ENCODE data around the gene CYB561D1. TPM values are rescaled to one million over a fixed set of nuclear protein-coding genes. Genes with fewer than 3 reads are reported as not detected.
"Not testable (repeated sequence)": the region's sequence is repeated elsewhere in the genome, so short reads cannot be mapped to it uniquely, and the experiment has no call there.

CYB561D1 gene
- polyA plus RNA-seq, 1 donor, result 7.2 TPM

DNA sequence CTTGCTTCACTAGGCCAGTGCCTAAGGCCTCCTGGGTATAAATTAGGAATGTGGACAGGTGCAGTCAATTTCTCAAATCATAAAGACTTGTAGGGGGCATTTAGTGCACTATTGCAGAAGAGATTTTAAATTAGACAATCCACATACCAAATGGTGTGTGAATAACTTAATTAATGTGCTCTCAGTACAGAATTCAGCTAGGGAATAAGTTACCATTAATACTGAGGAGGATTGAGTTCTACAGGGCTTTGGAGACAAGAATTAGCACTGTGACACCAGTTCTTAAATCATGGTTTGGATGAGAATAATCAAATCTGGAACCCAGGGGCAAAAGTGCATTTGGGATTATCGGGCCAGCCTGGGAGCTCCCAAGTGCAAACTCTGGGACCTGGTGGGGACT lies 25.8 kb upstream of the CYB561D1 start:
- no peak overlapping the region for H3K4me3 ChIP-seq (ENCODE audit: low read length)
- H3K27ac ChIP-seq (ENCODE audit: low read length), result no peak overlapping the region
- no peaks in the 10 kb centered on the region for H3K36me3 ChIP-seq (ENCODE audit: control insufficient read depth, insufficient read depth, low read length)
- no CpG with 5 or more reads among the region's 1 CpG for WGBS (ENCODE audit: insufficient coverage, low lambda C conversion rate)
- no peak for DNase-seq
- peaks cover 4% of the 10 kb centered on the region for H3K4me1 ChIP-seq (ENCODE audit: control insufficient read depth, insufficient read depth, low read length)
- H3K9me3 ChIP-seq (ENCODE audit: control insufficient read depth, low read depth, low read length), result peaks cover 5% of the 10 kb centered on the region
- peaks cover 87% of the 10 kb centered on the region for H3K27me3 ChIP-seq (ENCODE audit: control insufficient read depth, insufficient read depth, low read length)

GRCh38 chr1:109468903-109469302 lies 25.0 kb upstream of the CYB561D1 start:
- Histone ChIP-seq H3K4me1 (ENCODE audit: control insufficient read depth, insufficient read depth, low read length) (peaks cover 4% of the 10 kb centered on the region), H3K9me3 (ENCODE audit: control insufficient read depth, low read depth, low read length) (peaks cover 5% of the 10 kb centered on the region), H3K27ac (ENCODE audit: low read length) (no peak overlapping the region), H3K27me3 (ENCODE audit: control insufficient read depth, insufficient read depth, low read length) (peaks cover 86% of the 10 kb centered on the region), H3K36me3 (ENCODE audit: control insufficient read depth, insufficient read depth, low read length) (no peaks in the 10 kb centered on the region), H3K4me3 (ENCODE audit: low read length) (no peak overlapping the region)
- no peak for DNase-seq
- no CpG with 5 or more reads among the region's 2 CpGs for WGBS (ENCODE audit: insufficient coverage, low lambda C conversion rate)

DNA sequence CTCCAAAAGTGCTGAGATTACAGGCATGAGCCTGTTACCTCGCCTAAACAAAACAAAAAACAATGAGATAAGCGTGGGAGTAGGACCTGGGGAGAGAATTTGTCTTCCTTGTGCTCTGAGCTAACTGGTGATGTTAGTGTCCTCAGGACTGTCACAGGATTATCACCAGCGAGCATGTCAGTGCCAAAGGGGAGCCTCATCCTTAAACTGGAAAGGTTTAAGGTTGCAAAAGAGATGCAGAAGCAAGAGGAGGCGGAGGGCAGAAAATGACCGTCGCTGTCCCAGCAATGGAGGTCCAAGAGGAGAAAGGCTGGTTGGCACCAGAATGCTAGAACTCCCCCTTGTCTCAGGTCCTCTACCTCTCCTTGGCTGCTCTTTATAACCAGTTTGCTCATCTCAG lies 23.6 kb upstream of the CYB561D1 start:
- Histone ChIP-seq H3K4me3 (ENCODE audit: low read length) (no peak overlapping the region), H3K9me3 (ENCODE audit: control insufficient read depth, low read depth, low read length) (peaks cover 5% of the 10 kb centered on the region), H3K4me1 (ENCODE audit: control insufficient read depth, insufficient read depth, low read length) (peaks cover 4% of the 10 kb centered on the region), H3K27me3 (ENCODE audit: control insufficient read depth, insufficient read depth, low read length) (peaks cover 85% of the 10 kb centered on the region), H3K36me3 (ENCODE audit: control insufficient read depth, insufficient read depth, low read length) (no peaks in the 10 kb centered on the region), H3K27ac (ENCODE audit: low read length) (no peak overlapping the region)
- WGBS (ENCODE audit: insufficient coverage, low lambda C conversion rate), result no CpG with 5 or more reads among the region's 6 CpGs
- no peak for DNase-seq

DNA sequence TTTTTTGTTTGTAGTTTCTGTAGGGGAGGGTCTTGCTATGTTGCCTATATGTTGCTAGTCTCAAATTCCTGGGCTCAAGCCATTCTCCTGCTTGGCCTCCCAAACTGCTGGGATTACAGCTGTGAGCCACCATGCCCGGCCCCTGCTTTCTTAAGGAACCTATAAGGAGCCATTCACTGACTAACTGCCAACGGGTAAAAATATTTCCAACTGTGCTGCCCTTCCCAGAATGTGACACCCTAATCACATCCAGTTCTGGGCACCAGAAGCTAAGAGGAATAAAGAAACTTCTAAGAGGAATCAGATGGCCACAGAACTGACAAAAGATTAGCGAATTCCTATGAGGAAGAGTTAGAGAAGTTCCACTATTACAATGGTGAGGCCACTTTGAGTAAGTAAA lies 21.1 kb upstream of the CYB561D1 start:
- H3K4me3 ChIP-seq (ENCODE audit: low read length), result no peak overlapping the region
- no peak overlapping the region for H3K27ac ChIP-seq (ENCODE audit: low read length)
- H3K36me3 ChIP-seq (ENCODE audit: control insufficient read depth, insufficient read depth, low read length), result no peaks in the 10 kb centered on the region
- H3K9me3 ChIP-seq (ENCODE audit: control insufficient read depth, low read depth, low read length), result no peaks in the 10 kb centered on the region
- DNase-seq, result no peak
- H3K27me3 ChIP-seq (ENCODE audit: control insufficient read depth, insufficient read depth, low read length), result peaks cover 74% of the 10 kb centered on the region
- WGBS (ENCODE audit: insufficient coverage, low lambda C conversion rate), result 0% methylated on average over 1 of the region's 3 CpGs
- no peaks in the 10 kb centered on the region for H3K4me1 ChIP-seq (ENCODE audit: control insufficient read depth, insufficient read depth, low read length)

- WGBS (ENCODE audit: insufficient coverage, low lambda C conversion rate), result no CpG with 5 or more reads among the region's 12 CpGs
- DNase-seq; H3K9me3 ChIP-seq (ENCODE audit: control insufficient read depth, low read depth, low read length); H3K4me1 ChIP-seq (ENCODE audit: control insufficient read depth, insufficient read depth, low read length); H3K27ac ChIP-seq (ENCODE audit: low read length); H3K4me3 ChIP-seq (ENCODE audit: low read length); H3K36me3 ChIP-seq (ENCODE audit: control insufficient read depth, insufficient read depth, low read length): not testable (repeated sequence)
- peaks cover 67% of the 10 kb centered on the region for H3K27me3 ChIP-seq (ENCODE audit: control insufficient read depth, insufficient read depth, low read length)
Observed at GRCh38 chr1:109473284-109474057, 20.4 kb upstream of the CYB561D1 start.

- Histone ChIP-seq H3K27me3 (ENCODE audit: control insufficient read depth, insufficient read depth, low read length) (peaks cover 61% of the 10 kb centered on the region), H3K27ac (ENCODE audit: low read length) (no peak overlapping the region), H3K9me3 (ENCODE audit: control insufficient read depth, low read depth, low read length) (no peaks in the 10 kb centered on the region), H3K4me1 (ENCODE audit: control insufficient read depth, insufficient read depth, low read length) (no peaks in the 10 kb centered on the region), H3K4me3 (ENCODE audit: low read length) (no peak overlapping the region), H3K36me3 (ENCODE audit: control insufficient read depth, insufficient read depth, low read length) (no peaks in the 10 kb centered on the region)
- no CpG with 5 or more reads among the region's 1 CpG for WGBS (ENCODE audit: insufficient coverage, low lambda C conversion rate)
- DNase-seq, result no peak
Observed at GRCh38 chr1:109474697-109475096, 19.2 kb upstream of the CYB561D1 start.

- Histone ChIP-seq H3K4me1 (ENCODE audit: control insufficient read depth, insufficient read depth, low read length) (no peaks in the 10 kb centered on the region), H3K4me3 (ENCODE audit: low read length) (no peak overlapping the region), H3K9me3 (ENCODE audit: control insufficient read depth, low read depth, low read length) (no peaks in the 10 kb centered on the region), H3K27me3 (ENCODE audit: control insufficient read depth, insufficient read depth, low read length) (peaks cover 61% of the 10 kb centered on the region), H3K36me3 (ENCODE audit: control insufficient read depth, insufficient read depth, low read length) (no peaks in the 10 kb centered on the region), H3K27ac (ENCODE audit: low read length) (no peak overlapping the region)
- no peak for DNase-seq
- WGBS (ENCODE audit: insufficient coverage, low lambda C conversion rate), result no CpG with 5 or more reads among the region's 9 CpGs
Observed at GRCh38 chr1:109475261-109475660, 18.6 kb upstream of the CYB561D1 start.

DNA sequence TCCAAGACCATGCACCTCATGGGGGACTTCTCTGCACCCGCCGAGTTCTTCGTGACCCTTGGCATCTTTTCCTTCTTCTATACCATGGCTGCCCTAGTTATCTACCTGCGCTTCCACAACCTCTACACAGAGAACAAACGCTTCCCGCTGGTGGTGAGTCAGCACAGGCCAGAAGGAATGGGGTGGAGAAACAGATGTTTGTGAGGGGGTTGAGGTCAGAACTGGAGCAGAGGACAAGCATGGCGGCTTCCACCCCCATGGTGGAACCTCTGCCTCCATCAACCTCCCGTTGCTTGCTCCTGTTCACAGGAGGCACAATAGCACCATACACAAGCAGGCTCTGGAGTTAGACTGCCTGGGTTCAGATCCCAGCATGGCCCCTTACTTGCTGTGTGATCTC lies 17.1 kb upstream of the CYB561D1 start:
- Histone ChIP-seq H3K4me3 (ENCODE audit: low read length) (no peak overlapping the region), H3K9me3 (ENCODE audit: control insufficient read depth, low read depth, low read length) (no peaks in the 10 kb centered on the region), H3K36me3 (ENCODE audit: control insufficient read depth, insufficient read depth, low read length) (no peaks in the 10 kb centered on the region), H3K4me1 (ENCODE audit: control insufficient read depth, insufficient read depth, low read length) (no peaks in the 10 kb centered on the region), H3K27me3 (ENCODE audit: control insufficient read depth, insufficient read depth, low read length) (peaks cover 59% of the 10 kb centered on the region), H3K27ac (ENCODE audit: low read length) (no peak overlapping the region)
- no peak for DNase-seq
- no CpG with 5 or more reads among the region's 8 CpGs for WGBS (ENCODE audit: insufficient coverage, low lambda C conversion rate)

DNA sequence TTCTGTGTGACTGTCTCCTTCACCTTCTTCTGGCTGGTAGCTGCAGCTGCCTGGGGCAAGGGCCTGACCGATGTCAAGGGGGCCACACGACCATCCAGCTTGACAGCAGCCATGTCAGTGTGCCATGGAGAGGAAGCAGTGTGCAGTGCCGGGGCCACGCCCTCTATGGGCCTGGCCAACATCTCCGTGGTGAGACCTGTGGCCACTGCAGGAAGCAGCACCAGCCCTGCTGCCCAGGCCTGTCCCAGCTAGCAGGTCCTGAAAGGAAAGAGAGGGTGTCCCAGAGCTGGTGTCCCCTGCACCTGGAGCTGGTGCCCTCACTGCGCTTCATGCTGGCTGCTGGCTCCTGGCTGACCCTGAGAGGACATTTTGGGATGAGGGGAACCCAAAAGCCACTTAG lies 16.1 kb upstream of the CYB561D1 start:
- Histone ChIP-seq H3K9me3 (ENCODE audit: control insufficient read depth, low read depth, low read length) (no peaks in the 10 kb centered on the region), H3K27me3 (ENCODE audit: control insufficient read depth, insufficient read depth, low read length) (peaks cover 59% of the 10 kb centered on the region), H3K36me3 (ENCODE audit: control insufficient read depth, insufficient read depth, low read length) (no peaks in the 10 kb centered on the region), H3K27ac (ENCODE audit: low read length) (no peak overlapping the region), H3K4me1 (ENCODE audit: control insufficient read depth, insufficient read depth, low read length) (peaks cover under 1% of the 10 kb centered on the region), H3K4me3 (ENCODE audit: low read length) (no peak overlapping the region)
- WGBS (ENCODE audit: insufficient coverage, low lambda C conversion rate), result no CpG with 5 or more reads among the region's 6 CpGs
- no peak for DNase-seq

DNA sequence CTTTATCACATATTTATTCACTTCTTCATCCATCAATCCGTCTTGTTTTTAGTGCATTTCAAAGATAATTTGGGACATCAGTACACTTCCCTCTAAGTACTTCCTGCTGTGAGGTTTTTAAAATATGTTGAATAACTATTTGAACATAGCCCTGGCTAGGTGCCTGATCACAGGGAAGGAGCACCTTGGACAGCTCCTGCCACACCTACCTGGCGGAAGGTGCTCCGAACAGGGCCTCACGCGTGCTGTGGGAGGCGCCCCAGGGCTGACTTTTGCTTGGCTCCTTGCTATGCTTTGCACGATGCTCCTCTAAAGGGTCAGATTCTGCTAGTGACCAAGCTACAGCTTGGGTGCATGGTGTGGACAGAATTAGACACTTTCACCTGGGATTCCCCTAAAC lies 15.1 kb upstream of the CYB561D1 start:
- Histone ChIP-seq H3K27me3 (ENCODE audit: control insufficient read depth, insufficient read depth, low read length) (peaks cover 54% of the 10 kb centered on the region), H3K36me3 (ENCODE audit: control insufficient read depth, insufficient read depth, low read length) (no peaks in the 10 kb centered on the region), H3K4me1 (ENCODE audit: control insufficient read depth, insufficient read depth, low read length) (peaks cover 5% of the 10 kb centered on the region), H3K27ac (ENCODE audit: low read length) (no peak overlapping the region), H3K4me3 (ENCODE audit: low read length) (no peak overlapping the region), H3K9me3 (ENCODE audit: control insufficient read depth, low read depth, low read length) (no peaks in the 10 kb centered on the region)
- DNase-seq, result peak in 1 of 2 donors; percentile 53
- 0% methylated on average over 1 of the region's 7 CpGs for WGBS (ENCODE audit: insufficient coverage, low lambda C conversion rate)

DNA sequence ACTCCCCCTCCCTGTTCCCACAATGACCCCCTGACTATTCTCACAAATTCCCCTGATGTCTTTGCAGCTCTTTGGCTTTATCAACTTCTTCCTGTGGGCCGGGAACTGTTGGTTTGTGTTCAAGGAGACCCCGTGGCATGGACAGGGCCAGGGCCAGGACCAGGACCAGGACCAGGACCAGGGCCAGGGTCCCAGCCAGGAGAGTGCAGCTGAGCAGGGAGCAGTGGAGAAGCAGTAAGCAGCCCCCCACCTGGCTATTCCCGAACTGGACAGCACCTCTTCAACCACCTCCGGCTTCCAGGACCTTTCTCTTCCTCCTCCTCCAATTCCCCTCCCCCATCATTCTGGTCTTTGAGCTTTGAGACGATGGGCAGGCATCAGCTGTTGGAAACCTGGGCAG lies 14.6 kb upstream of the CYB561D1 start:
- peaks cover 52% of the 10 kb centered on the region for H3K27me3 ChIP-seq (ENCODE audit: control insufficient read depth, insufficient read depth, low read length)
- no peak for DNase-seq

More for the DNA sequence above, 14.6 kb upstream of the CYB561D1 start:
- H3K4me1 ChIP-seq (ENCODE audit: control insufficient read depth, insufficient read depth, low read length), result peaks cover 6% of the 10 kb centered on the region
- no peaks in the 10 kb centered on the region for H3K36me3 ChIP-seq (ENCODE audit: control insufficient read depth, insufficient read depth, low read length)
- H3K9me3 ChIP-seq (ENCODE audit: control insufficient read depth, low read depth, low read length), result peaks cover 3% of the 10 kb centered on the region
- H3K27ac ChIP-seq (ENCODE audit: low read length), result no peak overlapping the region
- no CpG with 5 or more reads among the region's 5 CpGs for WGBS (ENCODE audit: insufficient coverage, low lambda C conversion rate)
- no peak overlapping the region for H3K4me3 ChIP-seq (ENCODE audit: low read length)
